ENCODE data around the gene CLDN6. TPM values are rescaled to one million over a fixed set of nuclear protein-coding genes. Genes with fewer than 3 reads are reported as not detected.

CLDN6 gene
- total RNA-seq, 2 donors from 2014 or later: not detected

GRCh38 chr16:2969545-2970521 is 48.1 kb downstream of the CLDN6 start:
- Mint-ChIP-seq H3K27me3 (peaks cover 10% of the 10 kb centered on the region), H3K36me3 (ENCODE audit: low read depth) (peaks cover 3% of the 10 kb centered on the region), H3K27ac (no peak overlapping the region), H3K4me1 (peaks cover 13% of the 10 kb centered on the region), H3K4me3 (peak overlapping the region; percentile 71)
- no peaks in the 10 kb centered on the region for H3K9me3 ChIP-seq (ENCODE audit: control insufficient read depth, low read length, poor library complexity, severe bottlenecking)
- peak; percentile 49 to 61 (median 51) for DNase-seq
- peak; percentile 68 for ATAC-seq

GRCh38 chr16:2968738-2969544 is 49.0 kb downstream of the CLDN6 start, which contains the start of gene PAQR4:
Gene PAQR4, plus strand, starts transcription at chr16:2969348. Its CDS starts 327 bp downstream, at chr16:2969675.
- ATAC-seq: peak; percentile 82
- no peak within 1 kb of the TSS for H3K27ac Mint-ChIP-seq
- H3K9me3 ChIP-seq (ENCODE audit: control insufficient read depth, low read length, poor library complexity, severe bottlenecking): no peaks in the 10 kb centered on the region
- peaks cover 15% of the 10 kb centered on the region for H3K4me1 Mint-ChIP-seq
- H3K4me3 Mint-ChIP-seq: peak within 1 kb of the TSS; percentile 77
- peak; percentile 67 to 75 (median 75) for DNase-seq
- H3K27me3 Mint-ChIP-seq: peaks cover 10% of the 10 kb centered on the region
- peaks cover 3% of the 10 kb centered on the region for H3K36me3 Mint-ChIP-seq (ENCODE audit: low read depth)

GRCh38 chr16:2968368-2968737 is 49.6 kb downstream of the CLDN6 start:
- Mint-ChIP-seq H3K27ac (no peak overlapping the region), H3K4me1 (peaks cover 18% of the 10 kb centered on the region), H3K27me3 (peaks cover 10% of the 10 kb centered on the region), H3K4me3 (peak overlapping the region; percentile 77), H3K36me3 (ENCODE audit: low read depth) (peaks cover 3% of the 10 kb centered on the region)
- DNase-seq (no peak), ATAC-seq (no peak)
- no peaks in the 10 kb centered on the region for H3K9me3 ChIP-seq (ENCODE audit: control insufficient read depth, low read length, poor library complexity, severe bottlenecking)

- no peak for ATAC-seq
These were observed 50.2 kb downstream of the CLDN6 start for GRCh38 chr16:2967721-2968161.

GRCh38 chr16:2967211-2967631 is 50.8 kb downstream of the CLDN6 start:
- ATAC-seq: no peak
- Mint-ChIP-seq H3K36me3 (ENCODE audit: low read depth) (peaks cover 3% of the 10 kb centered on the region), H3K27ac (no peak overlapping the region), H3K4me1 (peaks cover 17% of the 10 kb centered on the region), H3K4me3 (peak overlapping the region; percentile 19), H3K27me3 (peaks cover 10% of the 10 kb centered on the region)
- no peaks in the 10 kb centered on the region for H3K9me3 ChIP-seq (ENCODE audit: control insufficient read depth, low read length, poor library complexity, severe bottlenecking)
- DNase-seq: no peak

More at GRCh38 chr16:2967721-2968161, 50.2 kb downstream of the CLDN6 start:
- H3K9me3 ChIP-seq (ENCODE audit: control insufficient read depth, low read length, poor library complexity, severe bottlenecking): no peaks in the 10 kb centered on the region
- no peak for DNase-seq
- Mint-ChIP-seq H3K36me3 (ENCODE audit: low read depth) (peaks cover 3% of the 10 kb centered on the region), H3K4me1 (peaks cover 18% of the 10 kb centered on the region), H3K27ac (no peak overlapping the region), H3K27me3 (peaks cover 10% of the 10 kb centered on the region), H3K4me3 (peak overlapping the region; percentile 19)

- Mint-ChIP-seq H3K27ac (no peak overlapping the region), H3K4me3 (no peak overlapping the region), H3K27me3 (peaks cover 14% of the 10 kb centered on the region), H3K4me1 (peaks cover 16% of the 10 kb centered on the region), H3K36me3 (ENCODE audit: low read depth) (peaks cover under 1% of the 10 kb centered on the region)
- DNase-seq (no peak), ATAC-seq (no peak)
- no peaks in the 10 kb centered on the region for H3K9me3 ChIP-seq (ENCODE audit: control insufficient read depth, low read length, poor library complexity, severe bottlenecking)
These were observed 51.2 kb downstream of the CLDN6 start for GRCh38 chr16:2966808-2967191.

- peaks cover 18% of the 10 kb centered on the region for H3K4me1 Mint-ChIP-seq
- H3K27me3 Mint-ChIP-seq: peaks cover 18% of the 10 kb centered on the region
- no peak overlapping the region for H3K27ac Mint-ChIP-seq
- DNase-seq (no peak), ATAC-seq (no peak)
- H3K36me3 Mint-ChIP-seq (ENCODE audit: low read depth): peaks cover 2% of the 10 kb centered on the region
- H3K4me3 Mint-ChIP-seq: peak overlapping the region; percentile 92
- H3K9me3 ChIP-seq (ENCODE audit: control insufficient read depth, low read length, poor library complexity, severe bottlenecking): no peaks in the 10 kb centered on the region
These were observed 51.8 kb downstream of the CLDN6 start for GRCh38 chr16:2966043-2966807.

Other genes starting within 250 kb of the CLDN6 start
- 100 to 1,000 TPM; 121 to 131 TPM for gene ELOB, start 240.9 kb downstream of the CLDN6 start, total RNA-seq
- not detected for gene PRSS33, start 230.6 kb downstream of the CLDN6 start, total RNA-seq
- gene PRSS41, start 219.7 kb downstream of the CLDN6 start, total RNA-seq: not detected
- gene PRSS21, start 200.9 kb downstream of the CLDN6 start, total RNA-seq: 1 to 10 TPM in 1 of 2 donors, not detected in 1; 1.6 TPM
- gene ZG16B, start 187.9 kb downstream of the CLDN6 start, total RNA-seq: not detected
- gene PRSS22, start 160.0 kb downstream of the CLDN6 start, total RNA-seq: under 1 TPM; 0.37 to 0.92 TPM
- gene FLYWCH2, start 135.0 kb downstream of the CLDN6 start, total RNA-seq: 10 to 100 TPM; 11.6 to 15.1 TPM
- 10 to 100 TPM; 41.4 to 97.1 TPM for gene FLYWCH1, start 106.3 kb downstream of the CLDN6 start, total RNA-seq
- gene KREMEN2, start 53.9 kb downstream of the CLDN6 start, total RNA-seq: not detected
- 1 to 10 TPM; 1.7 to 2.7 TPM for gene PAQR4, start 48.8 kb downstream of the CLDN6 start, total RNA-seq
- not detected for gene PKMYT1, start 37.7 kb downstream of the CLDN6 start, total RNA-seq
- gene CLDN9, start 5.3 kb downstream of the CLDN6 start, total RNA-seq: not detected
- 1 to 10 TPM in 1 of 2 donors, under 1 TPM in 1; 0.92 to 1.3 TPM for gene TNFRSF12A, start 2.2 kb upstream of the CLDN6 start, total RNA-seq
- 10 to 100 TPM; 10.6 to 14.4 TPM for gene HCFC1R1, start 5.8 kb upstream of the CLDN6 start, total RNA-seq
- gene THOC6, start 5.9 kb upstream of the CLDN6 start, total RNA-seq: 10 to 100 TPM; 21.3 to 23.7 TPM
- not detected for gene BICDL2, start 18.8 kb upstream of the CLDN6 start, total RNA-seq
- gene MMP25, start 28.4 kb upstream of the CLDN6 start, total RNA-seq: 1 to 10 TPM; 1.4 to 1.5 TPM
- 1,000 to 10,000 TPM; 1,099 to 1,147 TPM for gene IL32, start 47.5 kb upstream of the CLDN6 start, total RNA-seq
- under 1 TPM; 0.12 to 0.26 TPM for gene ZSCAN10, start 81.1 kb upstream of the CLDN6 start, total RNA-seq
- not detected for gene ZNF205, start 94.4 kb upstream of the CLDN6 start, total RNA-seq
- gene ZNF213, start 116.8 kb upstream of the CLDN6 start, total RNA-seq: 1 to 10 TPM; 3.1 to 3.4 TPM
- gene OR1F1, start 170.0 kb upstream of the CLDN6 start, total RNA-seq: not detected
- gene ZNF200, start 217.0 kb upstream of the CLDN6 start, total RNA-seq: 1 to 10 TPM; 3.2 to 4.8 TPM
- gene MEFV, start 238.4 kb upstream of the CLDN6 start, total RNA-seq: 1 to 10 TPM in 1 of 2 donors, under 1 TPM in 1; 0.81 to 2.2 TPM